Hematopoietic multipotent progenitor cell treated with erythropoietin and hydrocortisone succinate and interleukin-3 and kit ligand, for 4 days (in vitro differentiated cells): ENCODE data around the gene FBXO9.

Experiments
- DNase-seq: peaks from one replicate; pipeline ENCODE4 v3.0.0-alpha.2; 2015

Gene FBXO9

DNA sequence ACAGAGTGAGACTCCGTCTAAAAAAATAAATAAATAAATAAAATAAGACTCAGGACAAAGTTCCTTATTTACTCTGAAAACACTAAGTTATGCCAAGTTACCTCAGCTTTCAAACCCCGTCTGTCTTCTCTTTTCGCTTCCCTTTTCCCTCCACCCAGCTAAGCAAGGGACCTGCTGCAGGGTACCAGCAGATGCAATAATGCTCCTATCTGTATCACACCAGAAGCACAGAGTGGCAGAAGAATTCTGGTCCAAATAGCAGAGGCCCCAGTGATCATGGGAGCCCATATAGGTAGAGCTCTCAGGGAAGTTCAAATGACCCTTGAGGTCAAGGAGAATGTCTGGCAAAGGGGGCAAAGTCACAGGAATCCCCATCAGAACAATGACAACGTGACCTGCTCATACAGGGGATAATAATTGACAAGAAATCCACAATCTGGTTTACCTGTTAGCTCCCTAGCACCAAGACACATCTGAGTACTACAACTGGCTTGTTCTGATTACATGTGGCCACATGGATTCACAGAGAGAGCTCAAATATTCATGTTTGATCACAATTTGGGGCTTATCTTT is 74.7 kb downstream of the FBXO9 start:
- no peak for DNase-seq

DNA sequence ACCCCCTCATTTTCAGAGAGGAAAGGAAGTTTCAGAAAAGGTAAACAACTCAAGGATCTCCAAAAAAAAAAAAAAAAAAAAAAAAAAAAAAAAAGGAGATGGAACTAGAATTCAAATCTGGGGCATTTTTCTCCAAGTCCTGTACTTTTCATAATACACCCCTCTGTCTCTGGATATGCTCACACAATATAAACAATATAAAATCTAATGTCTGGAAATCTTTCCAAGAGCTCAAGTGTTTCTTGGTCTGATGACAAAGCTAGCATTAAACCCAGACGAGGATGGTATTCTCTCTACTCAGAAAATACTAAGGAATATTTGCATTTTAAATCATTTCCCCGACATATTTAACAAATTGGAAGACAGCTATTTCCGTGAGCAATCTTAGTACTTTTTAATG is 77.6 kb downstream of the FBXO9 start:
- DNase-seq, result no peak

DNA sequence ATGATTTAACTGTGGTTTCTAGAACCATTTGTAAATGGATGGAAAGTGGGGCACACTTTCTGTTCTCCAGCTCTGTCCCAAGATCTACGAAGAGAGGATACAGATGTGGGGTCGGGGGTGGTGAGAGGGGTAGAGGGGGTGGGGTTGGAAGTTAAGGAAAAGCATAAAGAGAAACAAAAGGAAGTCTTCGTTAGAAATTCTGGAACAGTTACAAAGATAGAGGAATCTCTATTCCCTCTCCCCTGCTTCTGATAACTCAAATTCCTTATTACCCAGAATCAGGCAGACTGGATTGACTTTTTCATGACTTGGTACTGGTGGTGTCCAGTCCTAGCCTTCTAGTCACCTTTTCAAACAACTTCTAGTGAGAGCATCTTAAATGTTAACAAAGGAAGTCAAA is 78.5 kb downstream of the FBXO9 start:
- DNase-seq, result no peak

DNA sequence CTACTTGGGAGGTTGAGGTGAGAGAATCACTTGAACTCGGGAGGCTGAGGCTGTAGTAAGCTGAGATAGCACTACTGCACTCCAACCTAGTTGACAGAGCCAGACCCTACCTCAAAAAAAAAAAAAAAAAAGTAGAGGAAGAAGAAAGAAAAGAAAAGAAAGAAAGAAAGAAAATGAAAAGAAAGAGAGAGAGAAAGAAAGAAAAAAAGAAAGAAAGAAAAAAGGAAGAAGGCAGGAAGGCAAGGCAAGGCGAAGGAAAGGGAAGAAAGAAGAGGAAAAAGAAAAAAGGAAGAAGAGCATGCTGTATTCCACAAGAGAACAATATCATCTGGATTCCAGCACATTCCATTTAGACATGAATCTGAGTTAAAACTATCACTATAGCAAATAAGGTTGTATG is 79.6 kb downstream of the FBXO9 start:
- DNase-seq, result no peak

DNA sequence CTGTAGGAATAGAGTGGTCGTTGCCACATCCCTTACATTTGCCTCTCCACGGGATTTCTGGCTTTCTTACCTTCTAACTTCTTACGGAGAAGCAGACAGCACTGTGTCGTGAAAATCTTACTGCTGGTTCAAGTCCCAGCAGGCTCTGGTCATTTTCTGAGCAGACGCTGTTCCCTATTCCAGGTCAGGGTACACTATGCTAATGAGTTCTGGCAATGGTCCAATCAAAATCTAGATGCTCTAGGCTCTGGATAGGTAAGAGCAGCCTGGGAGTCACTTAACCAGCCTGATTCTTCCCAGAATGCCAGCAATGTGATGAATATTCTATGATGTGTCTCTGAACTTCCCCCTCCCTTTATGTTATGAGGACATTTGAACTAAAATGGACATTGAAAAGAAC is 83.5 kb downstream of the FBXO9 start, which contains the start of gene GCM1:
TSS of gene GCM1 (minus strand) at position 158 of the 400 bp plus-strand sequence. CDS start 3,209 bp downstream, outside the sequence.
- no peak for DNase-seq
